ENCODE measurements around the gene KCNK5. TPM values are rescaled to one million over a fixed set of nuclear protein-coding genes. Genes with fewer than 3 reads are reported as not detected.

The KCNK5 gene
- total and polyA plus RNA-seq, 2 donors (not counting 3 experiments of a cell fraction or from before 2014, with no cell fraction given): not detected

DNA sequence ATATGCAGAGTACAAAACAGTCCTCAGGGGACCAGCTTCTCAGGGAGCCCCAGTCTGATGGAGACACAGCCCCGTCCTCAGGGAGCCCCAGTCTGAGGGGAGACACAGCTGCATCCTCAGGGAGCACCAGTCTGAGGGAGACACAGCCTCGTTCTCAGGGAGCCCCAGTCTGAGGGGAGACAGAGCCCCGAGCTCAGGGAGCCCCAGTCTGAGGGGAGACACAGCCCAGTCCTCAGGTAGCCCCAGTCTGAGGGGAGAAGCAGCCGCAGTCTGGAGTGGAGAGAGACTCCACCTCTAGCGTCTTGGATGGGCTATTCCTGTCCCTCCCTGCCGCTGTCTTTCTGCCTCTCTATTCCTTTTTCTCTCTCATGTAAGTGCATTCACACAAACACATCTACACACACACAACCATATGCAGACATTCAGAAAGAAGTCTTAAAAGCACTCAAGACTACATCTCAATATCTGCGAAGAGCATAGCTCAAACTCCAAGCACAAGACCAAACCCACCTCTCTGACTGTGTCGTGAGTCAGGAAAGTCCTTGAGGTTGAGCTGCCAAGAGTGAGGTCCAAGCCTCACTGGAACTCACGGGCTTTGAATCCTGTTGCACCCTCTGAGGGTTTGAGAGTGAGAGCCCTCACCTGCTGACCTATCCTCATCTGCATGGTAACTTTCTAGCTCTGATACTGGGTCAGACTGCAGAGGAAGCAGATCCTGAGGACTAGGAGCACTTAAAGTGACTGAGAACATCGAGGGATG lies 61.2 kb downstream of the KCNK5 start:
- no peaks in the 10 kb centered on the region for H3K4me1 ChIP-seq (ENCODE audit: control insufficient read depth, extremely low read depth, insufficient read depth, low read length)
- no peaks in the 10 kb centered on the region for H3K36me3 ChIP-seq (ENCODE audit: control insufficient read depth in 2 of 2, extremely low read depth in 1 of 2, insufficient read depth in 2 of 2, low read length in 2 of 2)
- intact Hi-C loops (cut with micrococcal nuclease) (no loop called here), dilution Hi-C loops (cut with MboI; ENCODE audit: extremely low pct_ligation_motif_present, low sequenced_read_pairs) (no loop called here)
- H3K4me3 ChIP-seq (replicated peaks in 1 of 3; ENCODE audit: insufficient read depth in 1 of 3, low read depth in 1 of 3, low read length in 3 of 3): no peak overlapping the region
- no TSS peak for BruUV-seq (replicated peaks)
- no peaks in the 10 kb centered on the region for H4K20me1 ChIP-seq (replicated peaks; ENCODE audit: control insufficient read depth, extremely low read depth, insufficient read depth, low read length)
- no peak overlapping the region for H3K4me2 ChIP-seq (ENCODE audit: insufficient read depth, low read length)
- DNase-seq (ENCODE audit: low read depth, low spot score) (no peak), FAIRE-seq (no peak)
- TF ChIP-seq JUN (IDR thresholded peaks at IDR 0.05; ENCODE audit: borderline replicate concordance, insufficient read depth, insufficient read length, low read depth) (no peak), FOS (IDR thresholded peaks at IDR 0.05; ENCODE audit: borderline replicate concordance, insufficient read depth, low read length) (no peak), POLR2A (IDR thresholded peaks at IDR 0.05; ENCODE audit: low read depth, low read length) (no peak), GATA2 (IDR thresholded peaks at IDR 0.05; ENCODE audit: insufficient read depth, insufficient read length, low read depth, low read length) (no peak), EZH2 (IDR thresholded peaks at IDR 0.05; ENCODE audit: borderline replicate concordance, low read depth, low read length, severe bottlenecking) (no peak), MYC (IDR thresholded peaks at IDR 0.05; ENCODE audit: low read depth, low read length) (no peak), POLR2AphosphoS5 (IDR thresholded peaks at IDR 0.05; ENCODE audit: insufficient read depth, low read depth, low read length) (no peak)
- TF ChIP-seq, protein P1, sequence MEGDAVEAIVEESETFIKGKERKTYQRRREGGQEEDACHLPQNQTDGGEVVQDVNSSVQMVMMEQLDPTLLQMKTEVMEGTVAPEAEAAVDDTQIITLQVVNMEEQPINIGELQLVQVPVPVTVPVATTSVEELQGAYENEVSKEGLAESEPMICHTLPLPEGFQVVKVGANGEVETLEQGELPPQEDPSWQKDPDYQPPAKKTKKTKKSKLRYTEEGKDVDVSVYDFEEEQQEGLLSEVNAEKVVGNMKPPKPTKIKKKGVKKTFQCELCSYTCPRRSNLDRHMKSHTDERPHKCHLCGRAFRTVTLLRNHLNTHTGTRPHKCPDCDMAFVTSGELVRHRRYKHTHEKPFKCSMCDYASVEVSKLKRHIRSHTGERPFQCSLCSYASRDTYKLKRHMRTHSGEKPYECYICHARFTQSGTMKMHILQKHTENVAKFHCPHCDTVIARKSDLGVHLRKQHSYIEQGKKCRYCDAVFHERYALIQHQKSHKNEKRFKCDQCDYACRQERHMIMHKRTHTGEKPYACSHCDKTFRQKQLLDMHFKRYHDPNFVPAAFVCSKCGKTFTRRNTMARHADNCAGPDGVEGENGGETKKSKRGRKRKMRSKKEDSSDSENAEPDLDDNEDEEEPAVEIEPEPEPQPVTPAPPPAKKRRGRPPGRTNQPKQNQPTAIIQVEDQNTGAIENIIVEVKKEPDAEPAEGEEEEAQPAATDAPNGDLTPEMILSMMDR (IDR thresholded peaks at IDR 0.05; ENCODE audit: extremely low read depth in 1 of 2, insufficient read depth in 1 of 2, low read depth in 1 of 2, low read length in 2 of 2): no peak
- TF ChIP-seq, protein P2, sequence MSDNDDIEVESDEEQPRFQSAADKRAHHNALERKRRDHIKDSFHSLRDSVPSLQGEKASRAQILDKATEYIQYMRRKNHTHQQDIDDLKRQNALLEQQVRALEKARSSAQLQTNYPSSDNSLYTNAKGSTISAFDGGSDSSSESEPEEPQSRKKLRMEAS (IDR thresholded peaks at IDR 0.05; ENCODE audit: insufficient read depth, insufficient read length): no peak
- H2AFZ ChIP-seq (ENCODE audit: low read depth, low read length): no peak overlapping the region
- no peaks in the 10 kb centered on the region for H3K79me2 ChIP-seq (ENCODE audit: control insufficient read depth, insufficient read depth, low read length)
- H3K9me3 ChIP-seq (replicated peaks; ENCODE audit: control insufficient read depth, insufficient read depth, low read length): no peaks in the 10 kb centered on the region
- H3K9ac ChIP-seq (replicated peaks; ENCODE audit: extremely low read depth, insufficient read depth, low read length): no peak overlapping the region
- H3K27ac ChIP-seq (ENCODE audit: insufficient read depth, low read depth, low read length): no peak overlapping the region
- POLR2A ChIA-PET: no interaction called here
- H3K9me1 ChIP-seq (replicated peaks; ENCODE audit: control insufficient read depth, extremely low read depth, insufficient read depth, low read length): no peaks in the 10 kb centered on the region
- no peaks in the 10 kb centered on the region for H3K27me3 ChIP-seq (ENCODE audit: control insufficient read depth in 2 of 2, insufficient read depth in 2 of 2, low read length in 2 of 2)
- CTCF ChIA-PET: interaction anchor here (0.7 to 8.3 kb wide), 2 partner anchors 137 to 171 kb away, joined by 3 to 223 read pairs; no protein-coding TSS in a partner anchor
